Measurements from ENCODE around the gene KCND3.
A peak's percentile ranks its signal among the peaks of the same experiment; 100 is the strongest.

The KCND3 gene

GRCh38 chr1:111989531-111990025 is at the start of gene KCND3:
Gene KCND3 (minus strand): TSS chr1:111989668.
- peak within 1 kb of the TSS; percentile 17 for H3K4me3 ChIP-seq (replicated peaks; ENCODE audit: low read depth, low read length)
- TF ChIP-seq CTCF (IDR thresholded peaks at IDR 0.05; ENCODE audit: low read length, missing control alignments) = no peak
- DNase-seq (ENCODE audit: low read depth) = peak; percentile 21

GRCh38 chr1:112034277-112034676 is 44.8 kb upstream of the KCND3 start:
- H3K4me3 ChIP-seq (replicated peaks; ENCODE audit: low read depth, low read length) = no peak overlapping the region
- no peak for TF ChIP-seq CTCF (IDR thresholded peaks at IDR 0.05; ENCODE audit: low read length, missing control alignments)
- DNase-seq (ENCODE audit: low read depth) = no peak

GRCh38 chr1:112033439-112034120 is 44.1 kb upstream of the KCND3 start:
- H3K4me3 ChIP-seq (replicated peaks; ENCODE audit: low read depth, low read length) = no peak overlapping the region
- DNase-seq (ENCODE audit: low read depth) = no peak
- TF ChIP-seq CTCF (IDR thresholded peaks at IDR 0.05; ENCODE audit: low read length, missing control alignments) = no peak

- no peak for TF ChIP-seq CTCF (IDR thresholded peaks at IDR 0.05; ENCODE audit: low read length, missing control alignments)
- DNase-seq (ENCODE audit: low read depth) = no peak
- no peak overlapping the region for H3K4me3 ChIP-seq (replicated peaks; ENCODE audit: low read depth, low read length)
These were observed 40.7 kb upstream of the KCND3 start for GRCh38 chr1:112030157-112030556.

- TF ChIP-seq CTCF (IDR thresholded peaks at IDR 0.05; ENCODE audit: low read length, missing control alignments) = no peak
- no peak overlapping the region for H3K4me3 ChIP-seq (replicated peaks; ENCODE audit: low read depth, low read length)
- no peak for DNase-seq (ENCODE audit: low read depth)
These were observed 38.2 kb upstream of the KCND3 start for GRCh38 chr1:112027696-112028095.

GRCh38 chr1:112026501-112026900 is 37.0 kb upstream of the KCND3 start:
- DNase-seq (ENCODE audit: low read depth) = no peak
- H3K4me3 ChIP-seq (replicated peaks; ENCODE audit: low read depth, low read length) = no peak overlapping the region
- no peak for TF ChIP-seq CTCF (IDR thresholded peaks at IDR 0.05; ENCODE audit: low read length, missing control alignments)

GRCh38 chr1:112026016-112026415 is 36.5 kb upstream of the KCND3 start:
- no peak for DNase-seq (ENCODE audit: low read depth)
- no peak for TF ChIP-seq CTCF (IDR thresholded peaks at IDR 0.05; ENCODE audit: low read length, missing control alignments)
- no peak overlapping the region for H3K4me3 ChIP-seq (replicated peaks; ENCODE audit: low read depth, low read length)
